ENCODE results near the gene NPTX2. TPM values are rescaled to one million over a fixed set of nuclear protein-coding genes. Genes with fewer than 3 reads are reported as not detected.

NPTX2 gene
- total and polyA plus RNA-seq, 5 donors from 2014 or later = not detected

DNA sequence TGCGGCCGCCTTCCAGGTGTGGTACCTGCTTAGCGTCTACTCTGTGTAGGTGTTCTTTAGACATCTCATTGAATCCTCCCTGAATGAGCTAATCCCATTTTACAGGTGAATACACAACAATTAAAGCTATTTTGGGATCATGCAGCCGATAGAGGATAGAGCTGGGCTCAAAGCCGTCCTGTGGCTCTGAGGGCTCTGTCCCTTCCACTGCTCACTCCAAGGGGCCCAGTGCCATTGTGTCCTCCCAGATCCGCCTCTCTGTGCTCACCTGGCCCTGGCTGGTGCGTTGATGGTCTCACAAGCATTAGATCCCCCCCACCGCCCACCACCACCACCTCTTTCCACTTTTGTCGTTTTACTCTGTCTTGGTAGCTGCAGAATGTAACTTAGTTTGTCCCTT, 13.1 kb downstream of the NPTX2 start:
- no peak overlapping the region for H3K27ac ChIP-seq (ENCODE audit: insufficient read depth, low read length, poor library complexity, severe bottlenecking)
- Mint-ChIP-seq H3K9me3 (peaks cover 0 to 11% (median 0%) of the 10 kb centered on the region in 7 donors), H3K4me3 (no peak overlapping the region), H3K36me3 (no peaks in the 10 kb centered on the region), H3K27me3 (peaks cover 7% of the 10 kb centered on the region), H3K4me1 (no peaks in the 10 kb centered on the region), H3K27ac (no peak overlapping the region)
- H3K27me3 ChIP-seq (ENCODE audit: control insufficient read depth, insufficient read depth, low read length) = no peaks in the 10 kb centered on the region
- ATAC-seq (ENCODE audit: low read depth in 2 of 2) = no peak
- H3K9me3 ChIP-seq (ENCODE audit: control insufficient read depth in 2 of 2, low read length in 2 of 2) = no peaks in the 10 kb centered on the region
- H3K4me3 ChIP-seq (ENCODE audit: low read depth, low read length) = no peak overlapping the region
- DNase-seq = no peak
- no peaks in the 10 kb centered on the region for H3K4me1 ChIP-seq (ENCODE audit: control insufficient read depth, insufficient read depth, low read length, poor library complexity, severe bottlenecking)
- H3K36me3 ChIP-seq (ENCODE audit: control insufficient read depth, insufficient read depth, low read length) = no peaks in the 10 kb centered on the region

DNA sequence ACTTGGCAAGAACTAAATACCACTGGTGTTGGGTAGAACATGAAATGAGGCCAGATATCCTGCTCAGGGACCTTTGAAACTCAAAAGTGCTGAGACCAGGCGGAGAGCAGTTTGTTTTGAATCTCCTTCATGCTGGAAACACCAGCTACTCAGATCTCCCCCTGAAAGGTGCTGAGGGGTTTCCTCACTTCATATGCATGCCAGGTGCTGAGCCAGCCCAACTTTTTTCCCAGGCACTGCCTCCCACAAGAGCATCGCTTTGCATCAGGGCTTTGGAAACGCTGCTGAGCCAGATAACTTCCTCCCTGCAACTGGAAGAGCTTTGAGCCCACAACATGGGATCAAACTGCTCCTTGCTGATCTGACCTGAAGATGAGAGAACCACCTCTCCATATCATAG, 13.7 kb downstream of the NPTX2 start:
- Histone ChIP-seq H3K36me3 (ENCODE audit: control insufficient read depth, insufficient read depth, low read length) (no peaks in the 10 kb centered on the region), H3K27ac (ENCODE audit: insufficient read depth, low read length, poor library complexity, severe bottlenecking) (no peak overlapping the region), H3K9me3 (ENCODE audit: control insufficient read depth in 2 of 2, low read length in 2 of 2) (no peaks in the 10 kb centered on the region), H3K4me1 (ENCODE audit: control insufficient read depth, insufficient read depth, low read length, poor library complexity, severe bottlenecking) (no peaks in the 10 kb centered on the region), H3K27me3 (ENCODE audit: control insufficient read depth, insufficient read depth, low read length) (no peaks in the 10 kb centered on the region), H3K4me3 (ENCODE audit: low read depth, low read length) (no peak overlapping the region)
- no peak overlapping the region for H3K27ac Mint-ChIP-seq
- no peaks in the 10 kb centered on the region for H3K4me1 Mint-ChIP-seq
- peaks cover 0 to 11% (median 2%) of the 10 kb centered on the region in 7 donors for H3K9me3 Mint-ChIP-seq
- no peak overlapping the region for H3K4me3 Mint-ChIP-seq
- H3K27me3 Mint-ChIP-seq = peaks cover 7% of the 10 kb centered on the region
- ATAC-seq (ENCODE audit: low read depth in 2 of 2) (no peak), DNase-seq (no peak)
- no peaks in the 10 kb centered on the region for H3K36me3 Mint-ChIP-seq

DNA sequence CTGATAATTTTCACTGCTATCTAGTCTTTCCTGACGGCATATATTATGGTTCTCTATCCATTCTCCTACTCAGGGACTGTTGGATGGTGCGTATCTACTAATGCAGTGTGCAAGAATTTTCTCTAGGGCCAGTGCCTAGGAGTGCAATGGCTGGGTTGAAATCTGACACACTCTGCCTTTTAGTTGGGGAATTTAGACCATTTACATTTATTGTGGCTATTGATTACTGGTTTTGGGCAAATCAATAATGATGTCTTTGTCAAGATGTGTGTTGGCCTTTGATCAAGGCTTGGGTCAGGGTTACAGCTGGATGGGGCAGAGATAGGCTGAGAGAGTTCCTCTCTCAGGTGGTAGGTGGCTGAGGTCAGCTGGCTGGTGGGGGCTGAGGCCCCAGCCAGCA, 21.8 kb downstream of the NPTX2 start:
- Mint-ChIP-seq H3K27ac (no peak overlapping the region), H3K36me3 (no peaks in the 10 kb centered on the region), H3K9me3 (peaks cover 0 to 10% (median 3%) of the 10 kb centered on the region in 7 donors), H3K4me1 (no peaks in the 10 kb centered on the region), H3K27me3 (peaks cover 5% of the 10 kb centered on the region), H3K4me3 (no peak overlapping the region)
- DNase-seq (no peak), ATAC-seq (ENCODE audit: low read depth in 2 of 2) (no peak)
- Histone ChIP-seq H3K4me1 (ENCODE audit: control insufficient read depth, insufficient read depth, low read length, poor library complexity, severe bottlenecking) (no peaks in the 10 kb centered on the region), H3K27ac (ENCODE audit: insufficient read depth, low read length, poor library complexity, severe bottlenecking) (no peak overlapping the region), H3K9me3 (ENCODE audit: control insufficient read depth in 2 of 2, low read length in 2 of 2) (peaks cover 2 to 5% of the 10 kb centered on the region in 2 experiments), H3K4me3 (ENCODE audit: low read depth, low read length) (no peak overlapping the region), H3K36me3 (ENCODE audit: control insufficient read depth, insufficient read depth, low read length) (no peaks in the 10 kb centered on the region), H3K27me3 (ENCODE audit: control insufficient read depth, insufficient read depth, low read length) (no peaks in the 10 kb centered on the region)

DNA sequence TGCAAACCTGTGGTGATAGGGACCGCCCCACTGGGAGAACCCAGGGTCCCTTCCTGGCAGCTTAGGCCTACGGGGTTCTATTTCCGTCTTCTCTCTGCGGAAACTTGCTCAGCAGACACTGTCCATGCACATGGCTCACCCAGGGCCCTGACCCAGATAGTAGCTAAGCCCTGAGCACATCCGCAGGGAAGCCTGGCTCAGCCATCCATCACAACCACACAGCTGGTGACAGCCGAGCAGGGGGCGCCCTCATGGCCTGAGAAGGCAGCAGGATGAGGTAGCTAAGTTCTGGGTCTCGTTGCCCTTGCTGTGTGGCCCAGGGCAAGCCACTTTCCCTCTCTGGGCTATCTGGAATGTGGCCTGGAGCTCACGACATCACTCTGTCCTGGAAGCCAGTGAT, 23.3 kb downstream of the NPTX2 start:
- Mint-ChIP-seq H3K27me3 (peaks cover 5% of the 10 kb centered on the region), H3K27ac (no peak overlapping the region), H3K4me3 (no peak overlapping the region), H3K36me3 (no peaks in the 10 kb centered on the region), H3K9me3 (peaks cover 0 to 10% (median 3%) of the 10 kb centered on the region in 7 donors), H3K4me1 (no peaks in the 10 kb centered on the region)
- DNase-seq = no peak
- Histone ChIP-seq H3K9me3 (ENCODE audit: control insufficient read depth in 2 of 2, low read length in 2 of 2) (peaks cover 2 to 5% of the 10 kb centered on the region in 2 experiments), H3K4me3 (ENCODE audit: low read depth, low read length) (no peak overlapping the region), H3K27me3 (ENCODE audit: control insufficient read depth, insufficient read depth, low read length) (no peaks in the 10 kb centered on the region), H3K27ac (ENCODE audit: insufficient read depth, low read length, poor library complexity, severe bottlenecking) (no peak overlapping the region), H3K4me1 (ENCODE audit: control insufficient read depth, insufficient read depth, low read length, poor library complexity, severe bottlenecking) (no peaks in the 10 kb centered on the region), H3K36me3 (ENCODE audit: control insufficient read depth, insufficient read depth, low read length) (no peaks in the 10 kb centered on the region)
- ATAC-seq (ENCODE audit: low read depth in 2 of 2) = no peak

DNA sequence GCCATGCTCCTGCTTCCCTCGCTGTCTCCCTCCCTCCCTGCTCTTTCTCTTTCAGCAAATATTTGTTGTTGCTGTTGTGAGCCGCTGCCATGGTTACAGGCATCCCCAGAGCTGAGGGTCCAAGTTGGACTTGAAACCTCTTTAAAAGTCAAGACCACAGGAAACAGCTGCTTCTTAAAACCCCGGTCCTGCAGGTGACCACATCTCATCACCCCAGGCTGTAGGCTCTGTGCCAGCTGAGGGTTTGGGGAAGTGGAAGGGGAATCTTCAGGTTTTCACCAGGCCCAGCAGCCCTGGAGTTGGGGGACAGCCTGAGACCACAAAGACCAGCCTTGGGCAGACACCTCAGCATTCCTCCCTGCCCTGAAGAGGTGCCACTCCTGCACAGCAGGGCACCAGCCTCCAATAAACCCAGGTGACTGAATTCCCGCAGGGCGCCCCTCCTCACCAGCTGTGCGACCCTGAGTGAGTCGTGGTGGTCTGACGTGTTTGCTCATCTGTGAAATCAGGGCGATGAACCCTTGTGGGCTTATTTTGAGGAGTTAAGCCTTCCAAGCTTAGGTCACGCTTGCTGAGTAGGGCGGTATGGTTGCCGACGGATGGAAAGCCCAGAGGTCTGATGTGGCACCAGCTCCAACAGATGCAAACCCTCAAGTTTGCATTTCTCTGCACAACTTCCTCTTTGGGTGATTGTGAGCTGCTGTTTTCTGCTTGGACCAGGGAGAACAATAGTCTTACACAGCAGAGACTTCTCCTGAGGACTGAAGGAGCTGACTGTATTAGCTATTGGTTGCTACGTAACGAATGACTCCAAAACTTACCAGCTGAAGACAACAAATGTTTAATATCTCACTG, 24.8 kb downstream of the NPTX2 start:
- ATAC-seq (ENCODE audit: low read depth in 2 of 2) (peak in 1 of 2 donors; percentile 19), DNase-seq (no peak)
- no peak overlapping the region for H3K27ac ChIP-seq (ENCODE audit: insufficient read depth, low read length, poor library complexity, severe bottlenecking)
- H3K4me3 ChIP-seq (ENCODE audit: low read depth, low read length) = no peak overlapping the region
- H3K27me3 Mint-ChIP-seq = peaks cover 5% of the 10 kb centered on the region
- H3K36me3 ChIP-seq (ENCODE audit: control insufficient read depth, insufficient read depth, low read length) = no peaks in the 10 kb centered on the region
- H3K4me1 ChIP-seq (ENCODE audit: control insufficient read depth, insufficient read depth, low read length, poor library complexity, severe bottlenecking) = no peaks in the 10 kb centered on the region
- peaks cover 2 to 5% of the 10 kb centered on the region in 2 experiments for H3K9me3 ChIP-seq (ENCODE audit: control insufficient read depth in 2 of 2, low read length in 2 of 2)
- no peak overlapping the region for H3K27ac Mint-ChIP-seq
- no peak overlapping the region for H3K4me3 Mint-ChIP-seq
- H3K36me3 Mint-ChIP-seq = no peaks in the 10 kb centered on the region
- H3K9me3 Mint-ChIP-seq = peaks cover 0 to 10% (median 0%) of the 10 kb centered on the region in 7 donors
- H3K4me1 Mint-ChIP-seq = no peaks in the 10 kb centered on the region
- no peaks in the 10 kb centered on the region for H3K27me3 ChIP-seq (ENCODE audit: control insufficient read depth, insufficient read depth, low read length)

DNA sequence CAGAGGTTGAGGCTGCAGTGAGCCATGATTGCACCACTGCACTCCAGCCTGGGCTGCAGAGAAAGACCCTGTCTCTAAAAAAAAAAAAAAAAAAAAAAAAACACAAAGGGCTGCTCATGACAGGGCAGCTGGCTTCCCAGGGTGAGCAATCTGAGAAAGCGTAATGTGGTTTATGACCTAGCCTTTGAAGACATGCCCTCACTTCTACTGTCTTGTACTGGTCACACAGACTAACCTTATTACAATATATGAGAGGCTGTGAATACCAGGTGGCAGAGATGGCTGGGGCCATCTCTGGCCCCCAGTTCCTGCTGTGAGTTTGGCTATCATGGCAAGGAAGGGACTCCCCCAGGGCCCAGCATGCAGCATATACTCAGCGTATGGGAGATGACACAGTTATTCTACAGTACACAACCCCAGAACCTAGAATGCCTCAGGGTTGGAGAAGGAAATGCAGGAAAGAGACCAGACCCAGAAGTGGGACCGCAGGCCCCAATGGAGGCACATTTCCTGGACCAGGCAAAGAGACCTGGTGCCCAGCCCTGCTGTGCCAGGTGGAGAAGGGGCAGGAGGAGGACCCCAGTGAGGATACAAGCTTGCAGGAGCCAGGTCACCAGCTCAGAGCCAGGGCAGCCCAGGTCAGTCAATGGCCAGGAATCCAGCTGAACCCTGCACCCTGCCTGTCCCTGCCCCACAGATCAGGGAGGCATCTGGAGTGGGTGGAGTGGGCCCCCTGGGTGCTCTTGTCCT, 26.3 kb downstream of the NPTX2 start:
- peaks cover 0 to 6% (median 0%) of the 10 kb centered on the region in 7 donors for H3K9me3 Mint-ChIP-seq
- no peak for ATAC-seq (ENCODE audit: low read depth in 2 of 2)

DNA sequence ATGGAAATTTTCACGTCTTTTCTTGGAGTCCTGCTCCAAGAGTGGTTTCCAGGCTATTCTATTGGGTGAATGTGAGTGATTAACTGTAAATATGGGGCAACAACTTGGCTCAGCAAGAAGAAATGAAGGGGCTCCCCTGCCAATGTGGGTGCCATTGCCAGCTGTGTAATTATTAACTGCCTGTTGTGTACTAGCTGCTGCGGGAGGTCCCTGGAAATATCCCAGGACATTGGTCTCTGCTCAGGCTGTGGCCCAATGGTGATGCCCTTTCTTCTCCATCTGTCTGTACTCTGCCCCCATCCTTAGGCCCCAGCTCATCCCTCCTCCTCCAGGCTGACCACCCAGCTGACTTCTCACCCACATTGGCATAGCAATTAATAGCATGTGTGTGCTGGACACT, 29.4 kb downstream of the NPTX2 start:
- no peaks in the 10 kb centered on the region for H3K27me3 Mint-ChIP-seq
- no peaks in the 10 kb centered on the region for H3K9me3 ChIP-seq (ENCODE audit: control insufficient read depth in 2 of 2, low read length in 2 of 2)
- no peak overlapping the region for H3K27ac ChIP-seq (ENCODE audit: insufficient read depth, low read length, poor library complexity, severe bottlenecking)
- no peak overlapping the region for H3K4me3 ChIP-seq (ENCODE audit: low read depth, low read length)
- no peaks in the 10 kb centered on the region for H3K36me3 Mint-ChIP-seq
- H3K9me3 Mint-ChIP-seq = peaks cover 0 to 8% (median 0%) of the 10 kb centered on the region in 7 donors
- no peaks in the 10 kb centered on the region for H3K4me1 ChIP-seq (ENCODE audit: control insufficient read depth, insufficient read depth, low read length, poor library complexity, severe bottlenecking)
- H3K4me1 Mint-ChIP-seq = no peaks in the 10 kb centered on the region
- H3K27ac Mint-ChIP-seq = no peak overlapping the region
- no peak overlapping the region for H3K4me3 Mint-ChIP-seq
- no peaks in the 10 kb centered on the region for H3K27me3 ChIP-seq (ENCODE audit: control insufficient read depth, insufficient read depth, low read length)
- no peak for ATAC-seq (ENCODE audit: low read depth in 2 of 2)
- no peaks in the 10 kb centered on the region for H3K36me3 ChIP-seq (ENCODE audit: control insufficient read depth, insufficient read depth, low read length)
- no peak for DNase-seq

More for the DNA sequence above, 26.3 kb downstream of the NPTX2 start:
- H3K4me1 ChIP-seq (ENCODE audit: control insufficient read depth, insufficient read depth, low read length, poor library complexity, severe bottlenecking) = no peaks in the 10 kb centered on the region
- H3K27ac ChIP-seq (ENCODE audit: insufficient read depth, low read length, poor library complexity, severe bottlenecking) = no peak overlapping the region
- no peak for DNase-seq
- Mint-ChIP-seq H3K4me3 (no peak overlapping the region), H3K36me3 (no peaks in the 10 kb centered on the region), H3K27ac (no peak overlapping the region), H3K27me3 (peaks cover 2% of the 10 kb centered on the region), H3K4me1 (no peaks in the 10 kb centered on the region)
- H3K36me3 ChIP-seq (ENCODE audit: control insufficient read depth, insufficient read depth, low read length) = no peaks in the 10 kb centered on the region
- no peaks in the 10 kb centered on the region for H3K27me3 ChIP-seq (ENCODE audit: control insufficient read depth, insufficient read depth, low read length)
- H3K9me3 ChIP-seq (ENCODE audit: control insufficient read depth in 2 of 2, low read length in 2 of 2) = peaks cover 2 to 5% of the 10 kb centered on the region in 2 experiments
- H3K4me3 ChIP-seq (ENCODE audit: low read depth, low read length) = no peak overlapping the region

All from CD4-positive, CD25-positive, alpha-beta regulatory T cell (primary cell).